SK-N-SH (cell line): ENCODE data around the gene ANKRD40. TPM values are rescaled to one million over a fixed set of nuclear protein-coding genes. Genes with fewer than 3 reads are reported as not detected.

ENCODE experiments used
- CTCF ChIA-PET: fragments of 300-600, 350-600 bp; formaldehyde crosslinking; extraction: SDS; loops from one replicate; lab custom pipeline; 2021; lab: Yijun Ruan, JAX
- POLR2A ChIA-PET: fragments of 350-600 bp; sonication (Branson Sonifier 250); formaldehyde crosslinking; extraction: SDS; loops from one replicate; lab custom pipeline; 2020; ENCODE audit warnings: antibody characterized with exemption, inconsistent platforms; lab: Yijun Ruan, JAX
- DNase-seq: peaks from one replicate; pipeline ENCODE4 v3.0.0; 2012
- H2AFZ ChIP-seq: fragments of 200-600 bp; sonication (generic); 2 replicates; pipeline ENCODE4 v1.8.1; 2016; ENCODE audit warnings: antibody characterized with exemption, mild to moderate bottlenecking, low read depth
- H3F3A ChIP-seq: fragments of 200-600 bp; sonication (generic); replicated peaks from 2 replicates; pipeline ENCODE3; 2016; ENCODE audit warnings: antibody characterized with exemption, mild to moderate bottlenecking; ENCODE audit not compliant: insufficient read depth
- H3K27ac ChIP-seq, 2 experiments: fragments of 200-500 bp in 1 of 2; fragments of 200-600 bp in 1 of 2; sonication (Bioruptor generic) in 1 of 2; sonication (generic), shearing (Covaris generic) in 1 of 2; 2 replicates each; pipeline versions ENCODE4 v1.5.1 to v1.6.1; 2014 to 2016; ENCODE audit warnings: low read depth in 2 of 2, inconsistent platforms in 1 of 2, low read length in 1 of 2, mild to moderate bottlenecking in 1 of 2, mixed read lengths in 1 of 2
- H3K27me3 ChIP-seq: fragments of 200-600 bp; sonication (generic), shearing (Covaris generic); 2 replicates; pipeline ENCODE4 v1.6.1; 2016; ENCODE audit warnings: mixed run types; ENCODE audit not compliant: insufficient read depth
- H3K36me3 ChIP-seq, 2 experiments: fragments of 200-500 bp in 1 of 2; fragments of 200-600 bp in 1 of 2; sonication (Bioruptor generic) in 1 of 2; sonication (generic) in 1 of 2; replicated peaks in 1 of 2; 2 replicates each; pipeline versions ENCODE3 to v1.5.1; 2014 to 2016; ENCODE audit warnings: low read length in 1 of 2, mild to moderate bottlenecking in 1 of 2; ENCODE audit not compliant: insufficient read depth in 2 of 2, control insufficient read depth in 1 of 2
- H3K4me1 ChIP-seq, 2 experiments: fragments of 200-500 bp in 1 of 2; fragments of 200-600 bp in 1 of 2; sonication (Bioruptor generic) in 1 of 2; sonication (generic), shearing (Covaris generic) in 1 of 2; 2 replicates each; pipeline versions ENCODE4 v1.5.1 to v1.6.1; 2014 to 2016; ENCODE audit warnings: low read depth in 1 of 2, low read length in 1 of 2, mixed run types in 1 of 2; ENCODE audit not compliant: insufficient read depth in 2 of 2, control insufficient read depth in 1 of 2
- H3K4me2 ChIP-seq: fragments of 200-600 bp; sonication (generic), shearing (Covaris generic); 2 replicates; pipeline ENCODE4 v1.6.1; 2017; ENCODE audit warnings: mixed run types
- H3K4me3 ChIP-seq, 2 experiments: fragments of 200-500 bp in 1 of 2; fragments of 200-600 bp in 1 of 2; sonication (Bioruptor generic) in 1 of 2; sonication (generic), shearing (Covaris generic) in 1 of 2; 2 replicates each; pipeline versions ENCODE4 v1.5.1 to v1.8.1; 2014 to 2016; ENCODE audit warnings: low read depth in 2 of 2, inconsistent platforms in 1 of 2, low read length in 1 of 2, mild to moderate bottlenecking in 1 of 2, mixed read lengths in 1 of 2, moderate library complexity in 1 of 2
- H3K79me2 ChIP-seq: fragments of 200-600 bp; sonication (generic); 2 replicates; pipeline ENCODE4 v1.8.1; 2017; ENCODE audit warnings: mild to moderate bottlenecking; ENCODE audit not compliant: insufficient read depth
- H3K9ac ChIP-seq: fragments of 200-600 bp; sonication (generic); 2 replicates; pipeline ENCODE4 v1.6.1; 2017; ENCODE audit warnings: mixed run types
- H3K9me2 ChIP-seq: fragments of 200-600 bp; sonication (generic); 2 replicates; pipeline ENCODE4 v1.6.1; 2017; ENCODE audit warnings: mixed run types
- H3K9me3 ChIP-seq: fragments of 200-600 bp; sonication (generic); 2 replicates; pipeline ENCODE4 v1.6.1; 2017; ENCODE audit warnings: mixed run types, mild to moderate bottlenecking, moderate library complexity
- H4K20me1 ChIP-seq: fragments of 200-600 bp; sonication (generic); 2 replicates; pipeline ENCODE4 v1.6.1; 2017; ENCODE audit warnings: mild to moderate bottlenecking, mixed run types; ENCODE audit not compliant: insufficient read depth
- CHD2 ChIP-seq: fragments of 150-350 bp; IDR thresholded peaks from 2 replicates; pipeline ENCODE4 v1.6.1; 2018; ENCODE audit warnings: low read length; ENCODE audit not compliant: partially characterized antibody
- ELF1 ChIP-seq: IDR thresholded peaks from 2 replicates; pipeline ENCODE4 v1.4.0; 2012
- EP300 ChIP-seq, 2 experiments: IDR thresholded peaks; 2 replicates each; pipeline versions ENCODE4 v1.4.0 to v1.6.1; 2012; ENCODE audit warnings: borderline replicate concordance in 1 of 2, low read depth in 1 of 2, low read length in 1 of 2
- FOSL2 ChIP-seq: IDR thresholded peaks from 2 replicates; pipeline ENCODE4 v1.4.0; 2012; ENCODE audit warnings: low read depth, mild to moderate bottlenecking, moderate library complexity, borderline replicate concordance
- FOXJ3 ChIP-seq: sonication (generic); formaldehyde crosslinking; IDR thresholded peaks from 2 replicates; pipeline ENCODE4 v1.5.1; 2020; ENCODE audit warnings: mild to moderate bottlenecking, missing genetic modification reagents
- JUND ChIP-seq: IDR thresholded peaks from 2 replicates; pipeline ENCODE4 v1.4.0; 2012
- MEF2A ChIP-seq: IDR thresholded peaks from 2 replicates; pipeline ENCODE4 v1.4.0; 2012; ENCODE audit warnings: low read depth, borderline replicate concordance
- MXI1 ChIP-seq: IDR thresholded peaks from 2 replicates; pipeline ENCODE4 v1.6.1; 2012; ENCODE audit warnings: mild to moderate bottlenecking, low read depth, low read length, improper control_type of control experiment
- NFIC ChIP-seq: IDR thresholded peaks from 2 replicates; pipeline ENCODE4 v1.4.0; 2012; ENCODE audit warnings: borderline replicate concordance
- NRF1 ChIP-seq: IDR thresholded peaks from 2 replicates; pipeline ENCODE4 v1.6.1; 2012; ENCODE audit warnings: low read depth, mild to moderate bottlenecking, low read length
- RAD21 ChIP-seq: IDR thresholded peaks from 2 replicates; pipeline ENCODE4 v1.6.1; 2012; ENCODE audit warnings: mild to moderate bottlenecking, low read length
- RCOR1 ChIP-seq: fragments of 150-350 bp; IDR thresholded peaks from 2 replicates; pipeline ENCODE4 v1.6.1; 2017; ENCODE audit warnings: antibody characterized with exemption, low read length
- RXRA ChIP-seq: IDR thresholded peaks from 2 replicates; pipeline ENCODE4 v1.4.0; 2012; ENCODE audit warnings: low read depth, mild to moderate bottlenecking, borderline replicate concordance
- SIN3A ChIP-seq: IDR thresholded peaks from 2 replicates; pipeline ENCODE4 v1.6.1; 2012; ENCODE audit warnings: low read depth, mild to moderate bottlenecking, low read length, moderate library complexity, borderline replicate concordance
- TAF1 ChIP-seq: IDR thresholded peaks from 2 replicates; pipeline ENCODE4 v1.6.1; 2012; ENCODE audit warnings: low read depth, mild to moderate bottlenecking, low read length, moderate library complexity, borderline replicate concordance
- TCF12 ChIP-seq: IDR thresholded peaks from 2 replicates; pipeline ENCODE4 v1.4.0; 2012
- TEAD4 ChIP-seq: IDR thresholded peaks from 2 replicates; pipeline ENCODE4 v1.4.0; 2012; ENCODE audit warnings: mild to moderate bottlenecking, borderline replicate concordance; ENCODE audit not compliant: insufficient read depth
- YY1 ChIP-seq: IDR thresholded peaks from 2 replicates; pipeline ENCODE4 v1.4.0; 2012; ENCODE audit warnings: low read depth, mild to moderate bottlenecking
- WGBS: methylation state at CpG from one replicate; pipeline ENCODE4 v1.1.6; 2017; ENCODE audit warnings: low lambda C conversion rate; 5-methylcytosine and 5-hydroxymethylcytosine counted together
- polyA plus RNA-seq, 3 experiments: library from polyadenylated mRNA; depleted of rRNA; stranded (reverse); fragments of >200 nt; gene quantifications; 2 replicates each; pipeline ENCODE4 v1.2.3, GENCODE V29; 2012
- TF ChIP-seq, protein P1 (sequence below): IDR thresholded peaks from 2 replicates; pipeline ENCODE4; 2012
- TF ChIP-seq, protein P2 (sequence below): IDR thresholded peaks from 2 replicates; pipeline ENCODE4 v1.4.0; 2012; ENCODE audit warnings: low read depth
- TF ChIP-seq, protein P3 (sequence below): IDR thresholded peaks from 2 replicates; pipeline ENCODE4 v1.4.0; 2012; ENCODE audit warnings: low read depth, borderline replicate concordance
- TF ChIP-seq, protein P4 (sequence below): IDR thresholded peaks from 2 replicates; pipeline ENCODE4 v1.4.0; 2012; ENCODE audit warnings: low read depth, borderline replicate concordance

Gene ANKRD40
- polyA plus RNA-seq, 1 of the 3 experiments (the other 2 are of a cell fraction), result 33.6 TPM

DNA sequence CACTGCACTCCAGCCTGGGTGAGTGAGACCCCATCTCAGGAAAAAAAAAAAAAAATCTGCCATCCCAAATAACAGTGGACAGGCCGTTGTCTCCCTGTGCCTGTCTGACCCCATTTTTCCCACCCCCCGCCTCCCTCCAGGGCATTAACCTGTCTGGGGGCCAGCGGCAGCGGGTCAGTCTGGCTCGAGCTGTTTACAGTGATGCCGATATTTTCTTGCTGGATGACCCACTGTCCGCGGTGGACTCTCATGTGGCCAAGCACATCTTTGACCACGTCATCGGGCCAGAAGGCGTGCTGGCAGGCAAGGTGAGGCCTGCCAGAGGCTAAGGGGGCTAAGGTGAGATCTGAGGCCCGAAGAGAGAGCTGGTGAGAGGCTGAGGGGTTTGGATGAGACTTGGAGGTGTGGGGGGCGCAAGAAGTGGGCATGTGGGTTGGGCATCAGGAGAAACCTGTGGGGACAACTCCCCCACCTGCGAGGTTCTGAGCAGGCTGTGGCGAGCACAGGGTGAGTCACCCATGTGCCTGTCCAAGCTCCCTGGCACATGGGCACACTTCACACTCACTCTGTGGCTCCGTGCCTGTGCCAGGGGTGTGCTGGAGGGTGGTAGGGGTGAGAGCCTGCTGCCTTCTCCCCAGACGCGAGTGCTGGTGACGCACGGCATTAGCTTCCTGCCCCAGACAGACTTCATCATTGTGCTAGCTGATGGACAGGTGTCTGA lies 34.7 kb downstream of the ANKRD40 start:
- no peak overlapping the region for H3K27ac ChIP-seq
- no peaks in the 10 kb centered on the region for H3K9me3 ChIP-seq
- no peak overlapping the region for H3K9ac ChIP-seq
- H4K20me1 ChIP-seq, result no peaks in the 10 kb centered on the region
- no peaks in the 10 kb centered on the region for H3K79me2 ChIP-seq
- peaks cover 17% of the 10 kb centered on the region for H3F3A ChIP-seq
- no peak overlapping the region for H3K4me3 ChIP-seq
- no peak overlapping the region for H3K4me2 ChIP-seq
- H3K4me1 ChIP-seq, result peaks cover 10 to 26% of the 10 kb centered on the region in 2 experiments; a peak in 3 of 4 replicates
- 79% methylated on average over 17 of the region's 20 CpGs for WGBS
- no peaks in the 10 kb centered on the region for H3K9me2 ChIP-seq
- TF ChIP-seq SIN3A, result no peak
- TF ChIP-seq FOSL2, result peak; percentile 45; the same call in 1 of the 2 replicates
- TF ChIP-seq, protein P1, sequence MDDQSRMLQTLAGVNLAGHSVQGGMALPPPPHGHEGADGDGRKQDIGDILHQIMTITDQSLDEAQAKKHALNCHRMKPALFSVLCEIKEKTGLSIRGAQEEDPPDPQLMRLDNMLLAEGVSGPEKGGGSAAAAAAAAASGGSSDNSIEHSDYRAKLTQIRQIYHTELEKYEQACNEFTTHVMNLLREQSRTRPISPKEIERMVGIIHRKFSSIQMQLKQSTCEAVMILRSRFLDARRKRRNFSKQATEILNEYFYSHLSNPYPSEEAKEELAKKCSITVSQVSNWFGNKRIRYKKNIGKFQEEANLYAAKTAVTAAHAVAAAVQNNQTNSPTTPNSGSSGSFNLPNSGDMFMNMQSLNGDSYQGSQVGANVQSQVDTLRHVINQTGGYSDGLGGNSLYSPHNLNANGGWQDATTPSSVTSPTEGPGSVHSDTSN, result peak; percentile 49
- no peak for TF ChIP-seq RXRA
- TF ChIP-seq FOXJ3 (CRISPR knock-in tag), result no peak
- TF ChIP-seq MXI1, result no peak
- TF ChIP-seq JUND, result no peak
- TF ChIP-seq TCF12, result no peak; the same call in 1 of the 2 replicates
- TF ChIP-seq, protein P2, sequence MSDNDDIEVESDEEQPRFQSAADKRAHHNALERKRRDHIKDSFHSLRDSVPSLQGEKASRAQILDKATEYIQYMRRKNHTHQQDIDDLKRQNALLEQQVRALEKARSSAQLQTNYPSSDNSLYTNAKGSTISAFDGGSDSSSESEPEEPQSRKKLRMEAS, result 0 out of 2 replicates have a peak, but pooled peaks have one; percentile 22
- TF ChIP-seq RCOR1, result no peak
- TF ChIP-seq, all 33 proteins: peak for 3
- CTCF ChIA-PET, result interaction anchor here (0.9 to 13.1 kb wide), 9 partner anchors 9 to 126 kb away, joined by 3 to 130 read pairs (median 4); no protein-coding TSS in a partner anchor
- no peak overlapping the region for H2AFZ ChIP-seq
- DNase-seq, result no peak
- H3K27me3 ChIP-seq, result no peaks in the 10 kb centered on the region
- H3K36me3 ChIP-seq, result peaks cover 18 to 24% of the 10 kb centered on the region in 2 experiments
- POLR2A ChIA-PET, result no interaction called here

DNA sequence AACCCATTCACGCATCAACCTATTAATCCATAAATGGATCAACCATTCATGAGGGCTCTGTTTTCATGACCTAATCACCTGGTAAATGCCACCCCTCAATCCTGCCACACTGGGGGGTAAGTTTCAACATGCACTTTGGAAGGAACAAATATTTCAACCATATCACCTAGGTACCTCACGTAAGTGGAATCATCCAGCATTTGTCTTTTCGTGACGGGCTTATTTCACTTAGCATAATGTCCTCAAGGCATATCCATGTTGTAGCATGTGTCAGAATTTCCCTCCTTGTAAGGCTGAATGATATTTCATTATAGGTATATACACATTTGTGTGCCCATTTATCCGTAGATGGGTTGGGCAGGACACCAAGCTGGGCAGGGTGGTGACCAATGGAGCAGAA lies 35.6 kb downstream of the ANKRD40 start:
- H3K4me3 ChIP-seq, result no peak overlapping the region
- H3K27ac ChIP-seq, result no peak overlapping the region
- H3K27me3 ChIP-seq, result no peaks in the 10 kb centered on the region
- peaks cover 10 to 21% of the 10 kb centered on the region in 2 experiments for H3K36me3 ChIP-seq
- H3F3A ChIP-seq, result peaks cover 15% of the 10 kb centered on the region
- ChIA-PET CTCF (interaction anchor here (0.9 to 13.1 kb wide), 4 partner anchors 10 to 122 kb away, joined by 3 to 130 read pairs (median 18); no protein-coding TSS in a partner anchor), POLR2A (no interaction called here)
- no peak for TF ChIP-seq TEAD4
- TF ChIP-seq TAF1, result no peak
- no peak for TF ChIP-seq RAD21
- TF ChIP-seq CHD2, result no peak
- no peak for TF ChIP-seq SIN3A
- TF ChIP-seq FOXJ3 (CRISPR knock-in tag), result no peak
- no peak for TF ChIP-seq MXI1
- no peak for TF ChIP-seq MEF2A
- TF ChIP-seq RCOR1, result no peak
- TF ChIP-seq YY1, result no peak
- TF ChIP-seq ELF1, result no peak
- TF ChIP-seq, protein P3, sequence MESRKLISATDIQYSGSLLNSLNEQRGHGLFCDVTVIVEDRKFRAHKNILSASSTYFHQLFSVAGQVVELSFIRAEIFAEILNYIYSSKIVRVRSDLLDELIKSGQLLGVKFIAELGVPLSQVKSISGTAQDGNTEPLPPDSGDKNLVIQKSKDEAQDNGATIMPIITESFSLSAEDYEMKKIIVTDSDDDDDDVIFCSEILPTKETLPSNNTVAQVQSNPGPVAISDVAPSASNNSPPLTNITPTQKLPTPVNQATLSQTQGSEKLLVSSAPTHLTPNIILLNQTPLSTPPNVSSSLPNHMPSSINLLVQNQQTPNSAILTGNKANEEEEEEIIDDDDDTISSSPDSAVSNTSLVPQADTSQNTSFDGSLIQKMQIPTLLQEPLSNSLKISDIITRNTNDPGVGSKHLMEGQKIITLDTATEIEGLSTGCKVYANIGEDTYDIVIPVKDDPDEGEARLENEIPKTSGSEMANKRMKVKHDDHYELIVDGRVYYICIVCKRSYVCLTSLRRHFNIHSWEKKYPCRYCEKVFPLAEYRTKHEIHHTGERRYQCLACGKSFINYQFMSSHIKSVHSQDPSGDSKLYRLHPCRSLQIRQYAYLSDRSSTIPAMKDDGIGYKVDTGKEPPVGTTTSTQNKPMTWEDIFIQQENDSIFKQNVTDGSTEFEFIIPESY, result no peak
- no peak for TF ChIP-seq NFIC
- TF ChIP-seq NRF1, result no peak
- TF ChIP-seq, protein P4, sequence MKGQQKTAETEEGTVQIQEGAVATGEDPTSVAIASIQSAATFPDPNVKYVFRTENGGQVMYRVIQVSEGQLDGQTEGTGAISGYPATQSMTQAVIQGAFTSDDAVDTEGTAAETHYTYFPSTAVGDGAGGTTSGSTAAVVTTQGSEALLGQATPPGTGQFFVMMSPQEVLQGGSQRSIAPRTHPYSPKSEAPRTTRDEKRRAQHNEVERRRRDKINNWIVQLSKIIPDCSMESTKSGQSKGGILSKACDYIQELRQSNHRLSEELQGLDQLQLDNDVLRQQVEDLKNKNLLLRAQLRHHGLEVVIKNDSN, result no peak
- TF ChIP-seq FOSL2, result no peak
- no peak for TF ChIP-seq TCF12
- no peak for TF ChIP-seq EP300 (IDR thresholded peaks at IDR 0.05; ENCODE audit: borderline replicate concordance in 1 of 2, low read depth in 1 of 2, low read length in 1 of 2)
- 97% methylated on average over 5 of the region's 5 CpGs for WGBS
- no peak overlapping the region for H3K9ac ChIP-seq
- no peak overlapping the region for H2AFZ ChIP-seq
- no peak overlapping the region for H3K4me2 ChIP-seq
- no peaks in the 10 kb centered on the region for H3K79me2 ChIP-seq
- no peak for DNase-seq
- no peaks in the 10 kb centered on the region for H3K9me3 ChIP-seq
- no peaks in the 10 kb centered on the region for H3K9me2 ChIP-seq
- peaks cover 10 to 31% of the 10 kb centered on the region in 2 experiments; a peak in 3 of 4 replicates for H3K4me1 ChIP-seq
- no peaks in the 10 kb centered on the region for H4K20me1 ChIP-seq
